ENCODE data around the gene ANK2. TPM values are rescaled to one million over a fixed set of nuclear protein-coding genes. Genes with fewer than 3 reads are reported as not detected.

Gene ANK2
- total RNA-seq, 1 donor from 2014 or later, result 58.3 TPM

GRCh38 chr4:113371111-113371510 lies 321.7 kb downstream of the ANK2 start:
- Mint-ChIP-seq H3K4me3 (no peak overlapping the region), H3K36me3 (ENCODE audit: low read depth) (peaks cover 32% of the 10 kb centered on the region), H3K4me1 (no peaks in the 10 kb centered on the region), H3K27me3 (ENCODE audit: low read depth) (no peaks in the 10 kb centered on the region), H3K27ac (ENCODE audit: unreplicated experiment) (no peak overlapping the region), H3K9me3 (no peaks in the 10 kb centered on the region)
- no peak for DNase-seq (ENCODE audit: low read depth, low spot score)
- no peak for TF ChIP-seq CTCF (conservative IDR thresholded peaks at IDR 0.05)

GRCh38 chr4:113375964-113376666 lies 326.7 kb downstream of the ANK2 start:
- no peak for DNase-seq (ENCODE audit: low read depth, low spot score)
- no peak overlapping the region for H3K4me3 Mint-ChIP-seq
- peaks cover 13% of the 10 kb centered on the region for H3K36me3 Mint-ChIP-seq (ENCODE audit: low read depth)
- H3K27me3 Mint-ChIP-seq (ENCODE audit: low read depth), result no peaks in the 10 kb centered on the region
- H3K27ac Mint-ChIP-seq (ENCODE audit: unreplicated experiment), result no peak overlapping the region
- no peaks in the 10 kb centered on the region for H3K4me1 Mint-ChIP-seq
- no peak for TF ChIP-seq CTCF (conservative IDR thresholded peaks at IDR 0.05)
- no peaks in the 10 kb centered on the region for H3K9me3 Mint-ChIP-seq

- Mint-ChIP-seq H3K4me1 (no peaks in the 10 kb centered on the region), H3K36me3 (ENCODE audit: low read depth) (peaks cover 12% of the 10 kb centered on the region), H3K27me3 (ENCODE audit: low read depth) (no peaks in the 10 kb centered on the region), H3K4me3 (no peak overlapping the region), H3K9me3 (no peaks in the 10 kb centered on the region), H3K27ac (ENCODE audit: unreplicated experiment) (no peak overlapping the region)
- no peak for DNase-seq (ENCODE audit: low read depth, low spot score)
- TF ChIP-seq CTCF (conservative IDR thresholded peaks at IDR 0.05), result no peak
Measured at GRCh38 chr4:113378836-113379235, 329.4 kb downstream of the ANK2 start.

GRCh38 chr4:113382704-113383103 lies 333.3 kb downstream of the ANK2 start:
- Mint-ChIP-seq H3K4me1 (no peaks in the 10 kb centered on the region), H3K27me3 (ENCODE audit: low read depth) (no peaks in the 10 kb centered on the region), H3K36me3 (ENCODE audit: low read depth) (peaks cover 10% of the 10 kb centered on the region), H3K4me3 (no peak overlapping the region), H3K9me3 (no peaks in the 10 kb centered on the region), H3K27ac (ENCODE audit: unreplicated experiment) (no peak overlapping the region)
- no peak for TF ChIP-seq CTCF (conservative IDR thresholded peaks at IDR 0.05)
- DNase-seq (ENCODE audit: low read depth, low spot score), result no peak

- Mint-ChIP-seq H3K9me3 (no peaks in the 10 kb centered on the region), H3K27ac (ENCODE audit: unreplicated experiment) (no peak overlapping the region), H3K4me3 (no peak overlapping the region), H3K4me1 (no peaks in the 10 kb centered on the region), H3K27me3 (ENCODE audit: low read depth) (no peaks in the 10 kb centered on the region), H3K36me3 (ENCODE audit: low read depth) (peaks cover 10% of the 10 kb centered on the region)
- no peak for TF ChIP-seq CTCF (conservative IDR thresholded peaks at IDR 0.05)
- DNase-seq (ENCODE audit: low read depth, low spot score), result no peak
Measured at GRCh38 chr4:113383111-113383785, 333.8 kb downstream of the ANK2 start.
